Loucy (cell line): ENCODE data around the gene DOCK9.

Source experiments
- EZH2phosphoT487 ChIP-seq: fragments of 200-600 bp; IDR thresholded peaks from 2 replicates; pipeline ENCODE4 v1.6.1; 2018; ENCODE audit warnings: antibody characterized with exemption, mild to moderate bottlenecking, moderate library complexity, borderline replicate concordance
- TF ChIP-seq, protein P1 (sequence below): fragments of 200-600 bp; sonication (generic); conservative IDR thresholded peaks from 2 replicates; pipeline ENCODE4 v1.5.1; 2014; ENCODE audit warnings: mild to moderate bottlenecking, antibody characterized with exemption, low read length

DNA sequence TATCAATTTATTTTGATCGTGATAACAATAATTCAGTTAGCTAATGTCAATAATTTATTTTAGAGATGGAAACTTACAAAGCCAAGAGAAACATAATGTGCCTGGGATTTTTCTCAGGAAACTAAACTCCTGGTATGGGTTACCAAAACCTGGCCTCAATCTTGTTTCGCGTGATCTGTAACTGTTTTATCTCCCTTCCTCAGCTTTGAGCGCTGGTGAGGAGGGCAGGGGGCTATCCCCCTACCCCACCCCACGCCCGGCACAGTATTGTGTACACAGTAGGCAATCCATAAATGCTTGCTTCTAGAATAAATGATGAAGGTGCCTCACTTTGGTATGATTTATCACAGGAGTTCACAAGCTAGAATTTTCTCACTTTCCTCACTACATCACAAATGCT lies 7.7 kb upstream of the DOCK9 start:
- TF ChIP-seq, protein P1, sequence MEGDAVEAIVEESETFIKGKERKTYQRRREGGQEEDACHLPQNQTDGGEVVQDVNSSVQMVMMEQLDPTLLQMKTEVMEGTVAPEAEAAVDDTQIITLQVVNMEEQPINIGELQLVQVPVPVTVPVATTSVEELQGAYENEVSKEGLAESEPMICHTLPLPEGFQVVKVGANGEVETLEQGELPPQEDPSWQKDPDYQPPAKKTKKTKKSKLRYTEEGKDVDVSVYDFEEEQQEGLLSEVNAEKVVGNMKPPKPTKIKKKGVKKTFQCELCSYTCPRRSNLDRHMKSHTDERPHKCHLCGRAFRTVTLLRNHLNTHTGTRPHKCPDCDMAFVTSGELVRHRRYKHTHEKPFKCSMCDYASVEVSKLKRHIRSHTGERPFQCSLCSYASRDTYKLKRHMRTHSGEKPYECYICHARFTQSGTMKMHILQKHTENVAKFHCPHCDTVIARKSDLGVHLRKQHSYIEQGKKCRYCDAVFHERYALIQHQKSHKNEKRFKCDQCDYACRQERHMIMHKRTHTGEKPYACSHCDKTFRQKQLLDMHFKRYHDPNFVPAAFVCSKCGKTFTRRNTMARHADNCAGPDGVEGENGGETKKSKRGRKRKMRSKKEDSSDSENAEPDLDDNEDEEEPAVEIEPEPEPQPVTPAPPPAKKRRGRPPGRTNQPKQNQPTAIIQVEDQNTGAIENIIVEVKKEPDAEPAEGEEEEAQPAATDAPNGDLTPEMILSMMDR, result no peak
- TF ChIP-seq EZH2phosphoT487, result no peak
